ENCODE data around the gene GMIP.

The GMIP gene

DNA sequence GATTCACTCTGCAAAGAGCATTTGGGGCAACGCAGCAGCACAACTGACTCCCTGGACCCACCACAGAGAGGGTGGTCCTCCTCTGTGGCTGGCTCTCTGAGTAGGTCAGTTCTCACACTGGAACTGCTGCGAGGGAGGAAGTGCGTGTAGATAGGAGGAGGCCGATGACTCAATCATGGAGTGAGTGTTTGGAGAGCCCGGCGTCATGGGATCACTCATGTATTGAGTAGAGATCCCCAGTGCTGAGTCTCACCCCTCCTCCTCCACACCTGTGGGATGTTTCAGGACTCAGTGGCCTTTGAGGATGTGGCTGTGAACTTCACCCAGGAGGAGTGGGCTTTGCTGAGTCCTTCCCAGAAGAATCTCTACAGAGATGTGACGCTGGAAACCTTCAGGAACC is 34.1 kb upstream of the GMIP start:
- Histone ChIP-seq H3K79me2 (ENCODE audit: control insufficient read depth, low read length) (peaks cover 75% of the 10 kb centered on the region), H3K27me3 (ENCODE audit: control insufficient read depth, low read length) (no peaks in the 10 kb centered on the region), H3K9me3 (ENCODE audit: control insufficient read depth, insufficient read depth, low read length) (peaks cover 24% of the 10 kb centered on the region; the same call in 1 of the 2 replicates), H3K27ac (ENCODE audit: low read depth, low read length) (no peak overlapping the region), H3K4me3 (ENCODE audit: low read length) (no peak overlapping the region), H3K4me1 (ENCODE audit: control insufficient read depth, low read length) (no peaks in the 10 kb centered on the region), H3K9me2 (replicated peaks; ENCODE audit: control insufficient read depth, low read length) (no peaks in the 10 kb centered on the region), H3K4me2 (ENCODE audit: low read length) (no peak overlapping the region), H4K20me1 (ENCODE audit: control insufficient read depth, insufficient read depth, low read depth, low read length) (no peaks in the 10 kb centered on the region), H3F3A (ENCODE audit: control insufficient read depth, insufficient read depth) (peaks cover 6% of the 10 kb centered on the region; the same call in 1 of the 2 replicates), H3K36me3 (ENCODE audit: control insufficient read depth, low read length) (peaks cover 96% of the 10 kb centered on the region)
- TF ChIP-seq, protein P1, sequence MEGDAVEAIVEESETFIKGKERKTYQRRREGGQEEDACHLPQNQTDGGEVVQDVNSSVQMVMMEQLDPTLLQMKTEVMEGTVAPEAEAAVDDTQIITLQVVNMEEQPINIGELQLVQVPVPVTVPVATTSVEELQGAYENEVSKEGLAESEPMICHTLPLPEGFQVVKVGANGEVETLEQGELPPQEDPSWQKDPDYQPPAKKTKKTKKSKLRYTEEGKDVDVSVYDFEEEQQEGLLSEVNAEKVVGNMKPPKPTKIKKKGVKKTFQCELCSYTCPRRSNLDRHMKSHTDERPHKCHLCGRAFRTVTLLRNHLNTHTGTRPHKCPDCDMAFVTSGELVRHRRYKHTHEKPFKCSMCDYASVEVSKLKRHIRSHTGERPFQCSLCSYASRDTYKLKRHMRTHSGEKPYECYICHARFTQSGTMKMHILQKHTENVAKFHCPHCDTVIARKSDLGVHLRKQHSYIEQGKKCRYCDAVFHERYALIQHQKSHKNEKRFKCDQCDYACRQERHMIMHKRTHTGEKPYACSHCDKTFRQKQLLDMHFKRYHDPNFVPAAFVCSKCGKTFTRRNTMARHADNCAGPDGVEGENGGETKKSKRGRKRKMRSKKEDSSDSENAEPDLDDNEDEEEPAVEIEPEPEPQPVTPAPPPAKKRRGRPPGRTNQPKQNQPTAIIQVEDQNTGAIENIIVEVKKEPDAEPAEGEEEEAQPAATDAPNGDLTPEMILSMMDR (IDR thresholded peaks at IDR 0.05; ENCODE audit: low read depth, low read length, poor library complexity, severe bottlenecking), result no peak
- TF ChIP-seq EZH2phosphoT487 (IDR thresholded peaks at IDR 0.05; ENCODE audit: borderline replicate concordance, low read length), result no peak

DNA sequence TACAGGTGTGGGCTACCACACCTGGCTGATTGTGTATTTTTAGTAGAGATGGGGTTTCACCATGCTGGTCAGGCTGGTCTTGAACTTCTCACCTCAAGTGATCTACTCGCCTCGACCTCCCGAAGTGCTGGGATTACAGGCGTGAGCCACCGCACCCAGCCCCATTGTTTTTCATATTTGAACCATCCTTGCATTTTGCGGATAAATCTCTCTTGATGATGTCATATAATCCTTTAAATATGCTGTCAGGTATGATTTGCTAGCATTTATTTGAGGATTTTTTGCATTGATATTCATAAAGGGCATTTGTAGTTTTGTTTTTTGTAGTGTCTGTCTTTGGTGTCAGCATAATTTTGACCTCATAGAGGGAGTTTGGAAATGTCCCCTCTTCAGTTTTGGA is 30.9 kb upstream of the GMIP start:
- Histone ChIP-seq H4K20me1 (ENCODE audit: control insufficient read depth, insufficient read depth, low read depth, low read length) (no peaks in the 10 kb centered on the region), H3K79me2 (ENCODE audit: control insufficient read depth, low read length) (peaks cover 90% of the 10 kb centered on the region), H3K27me3 (ENCODE audit: control insufficient read depth, low read length) (no peaks in the 10 kb centered on the region), H3K4me3 (ENCODE audit: low read length) (no peak overlapping the region; the same call in 1 of the 2 replicates), H3K9me2 (replicated peaks; ENCODE audit: control insufficient read depth, low read length) (no peaks in the 10 kb centered on the region), H3K9me3 (ENCODE audit: control insufficient read depth, insufficient read depth, low read length) (peaks cover 31% of the 10 kb centered on the region; the same call in 1 of the 2 replicates), H3F3A (ENCODE audit: control insufficient read depth, insufficient read depth) (no peaks in the 10 kb centered on the region), H3K27ac (ENCODE audit: low read depth, low read length) (no peak overlapping the region), H3K36me3 (ENCODE audit: control insufficient read depth, low read length) (peaks cover 96% of the 10 kb centered on the region), H3K4me2 (ENCODE audit: low read length) (no peak overlapping the region), H3K4me1 (ENCODE audit: control insufficient read depth, low read length) (peaks cover 14% of the 10 kb centered on the region)
- TF ChIP-seq EZH2phosphoT487 (IDR thresholded peaks at IDR 0.05; ENCODE audit: borderline replicate concordance, low read length), result no peak

DNA sequence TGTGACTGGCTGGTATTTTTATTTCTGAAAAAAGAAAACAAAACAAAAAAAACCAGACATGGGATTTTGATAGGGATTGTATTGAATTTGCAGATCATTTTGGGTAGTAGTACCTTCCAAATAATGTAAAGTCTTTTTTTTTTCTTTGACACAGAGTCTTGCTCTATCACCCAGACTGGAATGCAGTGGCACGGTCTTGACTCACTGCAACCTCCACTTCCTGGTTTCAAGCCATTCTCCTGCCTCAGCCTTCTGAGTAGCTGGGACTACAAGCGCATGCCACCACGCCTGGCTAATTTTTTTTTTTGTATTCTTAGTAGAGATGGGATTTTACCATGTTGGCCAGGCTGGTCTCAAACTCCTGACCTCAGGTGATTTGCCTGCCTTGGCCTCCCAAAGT is 29.4 kb upstream of the GMIP start:
- no peak overlapping the region for H3K27ac ChIP-seq (ENCODE audit: low read depth, low read length)
- H3K9me2 ChIP-seq (replicated peaks; ENCODE audit: control insufficient read depth, low read length), result no peaks in the 10 kb centered on the region
- peaks cover 16% of the 10 kb centered on the region for H3K4me1 ChIP-seq (ENCODE audit: control insufficient read depth, low read length)
- no peak overlapping the region for H3K4me2 ChIP-seq (ENCODE audit: low read length)
- peaks cover 30% of the 10 kb centered on the region; the same call in 1 of the 2 replicates for H3K9me3 ChIP-seq (ENCODE audit: control insufficient read depth, insufficient read depth, low read length)
- no peaks in the 10 kb centered on the region for H3K27me3 ChIP-seq (ENCODE audit: control insufficient read depth, low read length)
- no peak for TF ChIP-seq EZH2phosphoT487 (IDR thresholded peaks at IDR 0.05; ENCODE audit: borderline replicate concordance, low read length)
- TF ChIP-seq, protein P1 (IDR thresholded peaks at IDR 0.05; ENCODE audit: low read depth, low read length, poor library complexity, severe bottlenecking), result no peak
- H4K20me1 ChIP-seq (ENCODE audit: control insufficient read depth, insufficient read depth, low read depth, low read length), result no peaks in the 10 kb centered on the region
- peaks cover 2% of the 10 kb centered on the region for H3F3A ChIP-seq (ENCODE audit: control insufficient read depth, insufficient read depth)
- peaks cover 87% of the 10 kb centered on the region for H3K36me3 ChIP-seq (ENCODE audit: control insufficient read depth, low read length)
- peaks cover 91% of the 10 kb centered on the region for H3K79me2 ChIP-seq (ENCODE audit: control insufficient read depth, low read length)
- no peak overlapping the region for H3K4me3 ChIP-seq (ENCODE audit: low read length)

DNA sequence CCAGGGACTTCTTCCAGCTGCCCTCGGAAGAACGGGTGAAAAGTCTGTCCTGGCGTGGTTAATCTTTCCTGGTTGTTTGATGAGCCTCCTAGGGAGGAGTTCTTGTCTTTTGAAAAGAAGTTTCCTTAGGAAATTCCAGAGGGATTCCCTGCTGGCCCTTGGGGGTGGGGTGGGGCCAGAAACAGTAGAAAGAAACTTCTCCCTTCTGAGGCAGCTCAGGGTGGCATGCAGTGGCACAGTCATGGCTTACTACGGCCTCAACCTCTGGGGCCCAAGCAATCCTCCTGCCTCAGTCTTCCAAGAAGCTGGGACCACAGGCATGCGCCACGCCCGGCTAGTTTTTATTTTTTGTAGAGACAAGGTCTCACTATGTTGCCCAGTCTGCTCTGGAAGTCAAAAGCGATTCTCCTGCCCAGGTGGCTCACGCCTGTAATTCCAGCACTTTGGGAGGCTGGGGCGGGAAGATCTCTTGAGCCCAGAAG is 26.7 kb upstream of the GMIP start:
- peak overlapping the region; percentile 74 for H3K4me2 ChIP-seq (ENCODE audit: low read length)
- H4K20me1 ChIP-seq (ENCODE audit: control insufficient read depth, insufficient read depth, low read depth, low read length), result no peaks in the 10 kb centered on the region
- no peaks in the 10 kb centered on the region for H3K27me3 ChIP-seq (ENCODE audit: control insufficient read depth, low read length)
- H3K27ac ChIP-seq (ENCODE audit: low read depth, low read length), result peak overlapping the region; percentile 96
- peaks cover 82% of the 10 kb centered on the region for H3K79me2 ChIP-seq (ENCODE audit: control insufficient read depth, low read length)
- peaks cover 41% of the 10 kb centered on the region for H3K4me1 ChIP-seq (ENCODE audit: control insufficient read depth, low read length)
- no peaks in the 10 kb centered on the region for H3K9me2 ChIP-seq (replicated peaks; ENCODE audit: control insufficient read depth, low read length)
- peak overlapping the region; percentile 91 for H3K4me3 ChIP-seq (ENCODE audit: low read length)
- H3K36me3 ChIP-seq (ENCODE audit: control insufficient read depth, low read length), result peaks cover 61% of the 10 kb centered on the region
- H3K9me3 ChIP-seq (ENCODE audit: control insufficient read depth, insufficient read depth, low read length), result peaks cover 17% of the 10 kb centered on the region; the same call in 1 of the 2 replicates
- TF ChIP-seq, protein P1 (IDR thresholded peaks at IDR 0.05; ENCODE audit: low read depth, low read length, poor library complexity, severe bottlenecking), result no peak
- TF ChIP-seq EZH2phosphoT487 (IDR thresholded peaks at IDR 0.05; ENCODE audit: borderline replicate concordance, low read length), result no peak
- H3F3A ChIP-seq (ENCODE audit: control insufficient read depth, insufficient read depth), result peaks cover 12% of the 10 kb centered on the region
